Activated CD8-positive, alpha-beta T cell treated with anti-CD3 and anti-CD28 coated beads for 36 hours (primary cell): ENCODE data around the gene C1orf232. TPM values are rescaled to one million over a fixed set of nuclear protein-coding genes. Genes with fewer than 3 reads are reported as not detected.

Experiments used
- ATAC-seq: fragments of 200-7000 bp; cut with Tn5 transposase; one replicate; pipeline ENCODE4 v1.10.0; 2021; ENCODE audit warnings: mild to moderate bottlenecking, moderate library complexity
- CTCF ChIA-PET: fragments of 350-600 bp; sonication (Branson Sonifier 250); formaldehyde crosslinking; loops from one replicate; lab custom pipeline; 2021; ENCODE audit warnings: antibody characterized with exemption; lab: Charles Lee
- POLR2A ChIA-PET: fragments of 350-600 bp; sonication (Branson Sonifier 250); formaldehyde crosslinking; loops from one replicate; lab custom pipeline; 2021; ENCODE audit warnings: antibody characterized with exemption; lab: Charles Lee
- DNase-seq: peaks from one replicate; pipeline ENCODE4 v3.0.0-alpha.2; 2020
- H3K27ac Mint-ChIP-seq: one replicate; pipeline ENCODE4 v1.8.0; 2021; ENCODE audit warnings: mild to moderate bottlenecking, mixed read lengths
- H3K27me3 Mint-ChIP-seq: one replicate; pipeline ENCODE4 v1.8.0; 2021; ENCODE audit warnings: mixed read lengths
- H3K36me3 Mint-ChIP-seq: one replicate; pipeline ENCODE4 v1.8.0; 2021; ENCODE audit warnings: low read depth, mixed read lengths
- H3K4me1 Mint-ChIP-seq: one replicate; pipeline ENCODE4 v1.8.0; 2021; ENCODE audit warnings: low read depth, mixed read lengths
- H3K4me3 Mint-ChIP-seq: one replicate; pipeline ENCODE4 v1.8.0; 2021; ENCODE audit warnings: mild to moderate bottlenecking, moderate library complexity, mixed read lengths
- H3K9me3 Mint-ChIP-seq: one replicate; pipeline ENCODE4 v1.8.0; 2021; ENCODE audit warnings: mixed read lengths
- CTCF ChIP-seq: fragments of 200-600 bp; IDR thresholded peaks from one replicate; pipeline ENCODE4 v1.8.0; 2022; ENCODE audit warnings: antibody characterized with exemption, mild to moderate bottlenecking
- intact Hi-C: fragments of 100-400 bp; cut with micrococcal nuclease; formaldehyde crosslinking; loops from one replicate; pipeline ENCODE4 v1.10.0; 2022
- total RNA-seq, 2 experiments: library from RNA; stranded (reverse); gene quantifications; one replicate each; pipeline ENCODE4 v1.2.3, GENCODE V29; 2021

C1orf232 gene
- not detected for total RNA-seq

- no peak for TF ChIP-seq CTCF
- no peak for ATAC-seq
- Mint-ChIP-seq H3K4me1 (peaks cover 14% of the 10 kb centered on the region), H3K9me3 (no peaks in the 10 kb centered on the region), H3K27me3 (peaks cover 5% of the 10 kb centered on the region), H3K27ac (peak within 1 kb of the TSS; percentile 90), H3K4me3 (peak within 1 kb of the TSS; percentile 91), H3K36me3 (peaks cover 9% of the 10 kb centered on the region)
- ChIA-PET POLR2A (no interaction called here), CTCF (interaction anchor here (1.2 to 6.2 kb wide), 8 partner anchors 24 to 1058 kb away, joined by 4 to 77 read pairs (median 10); partner anchors contain the start of gene CEP85)
- DNase-seq = no peak
- intact Hi-C loops = no loop called here
These were observed at the start of gene C1orf232 for GRCh38 chr1:26168410-26169197. C1orf232 (minus strand) TSS chr1:26168963; CDS start chr1:26168499, 464 bp downstream.

GRCh38 chr1:26215246-26215645, 46.5 kb upstream of the C1orf232 start:
- no peaks in the 10 kb centered on the region for H3K27me3 Mint-ChIP-seq
- ChIA-PET POLR2A (interaction anchor here (0.6 kb wide), 1 partner anchor 96 kb away, joined by 3 read pairs; no protein-coding TSS in a partner anchor), CTCF (interaction anchor here (1.0 to 1.4 kb wide), 2 partner anchors 19 to 202 kb away, joined by 3 to 4 read pairs; partner anchors contain the start of gene CEP85)
- no peaks in the 10 kb centered on the region for H3K36me3 Mint-ChIP-seq
- ATAC-seq (no peak), DNase-seq (no peak)
- no peak for TF ChIP-seq CTCF
- H3K4me3 Mint-ChIP-seq = no peak overlapping the region
- no peaks in the 10 kb centered on the region for H3K4me1 Mint-ChIP-seq
- no peaks in the 10 kb centered on the region for H3K9me3 Mint-ChIP-seq
- intact Hi-C loops = no loop called here
- H3K27ac Mint-ChIP-seq = no peak overlapping the region

- ATAC-seq (no peak), DNase-seq (no peak)
- H3K4me3 Mint-ChIP-seq = no peak overlapping the region
- ChIA-PET CTCF (interaction anchor here (0.8 to 2.9 kb wide), 4 partner anchors 9 to 204 kb away, joined by 3 to 8 read pairs (median 4); partner anchors contain the start of gene CEP85), POLR2A (interaction anchor here (1.0 kb wide), 1 partner anchor 714 kb away, joined by 3 read pairs; no protein-coding TSS in a partner anchor)
- H3K27me3 Mint-ChIP-seq = no peaks in the 10 kb centered on the region
- H3K9me3 Mint-ChIP-seq = no peaks in the 10 kb centered on the region
- no peak for TF ChIP-seq CTCF
- no peaks in the 10 kb centered on the region for H3K36me3 Mint-ChIP-seq
- intact Hi-C loops = no loop called here
- no peak overlapping the region for H3K27ac Mint-ChIP-seq
- no peaks in the 10 kb centered on the region for H3K4me1 Mint-ChIP-seq
These were observed 44.7 kb upstream of the C1orf232 start for GRCh38 chr1:26213335-26213905.

GRCh38 chr1:26212726-26213125, 44.0 kb upstream of the C1orf232 start:
- H3K4me3 Mint-ChIP-seq = no peak overlapping the region
- DNase-seq (no peak), ATAC-seq (no peak)
- ChIA-PET POLR2A (interaction anchor here (1.0 kb wide), 1 partner anchor 715 kb away, joined by 3 read pairs; no protein-coding TSS in a partner anchor), CTCF (interaction anchor here (0.8 to 2.9 kb wide), 5 partner anchors 8 to 205 kb away, joined by 3 to 8 read pairs (median 4); partner anchors contain the start of gene CEP85)
- no peaks in the 10 kb centered on the region for H3K27me3 Mint-ChIP-seq
- H3K27ac Mint-ChIP-seq = no peak overlapping the region
- H3K9me3 Mint-ChIP-seq = no peaks in the 10 kb centered on the region
- no peaks in the 10 kb centered on the region for H3K36me3 Mint-ChIP-seq
- no peaks in the 10 kb centered on the region for H3K4me1 Mint-ChIP-seq
- TF ChIP-seq CTCF = no peak
- intact Hi-C loops = no loop called here
